SK-N-SH (cell line): Measurements from ENCODE around the gene FBXO21. TPM values are rescaled to one million over a fixed set of nuclear protein-coding genes. Genes with fewer than 3 reads are reported as not detected.

Experiments used
- CTCF ChIA-PET: fragments of 300-600, 350-600 bp; formaldehyde crosslinking; extraction: SDS; loops from one replicate; lab custom pipeline; 2021; lab: Yijun Ruan, JAX
- POLR2A ChIA-PET: fragments of 350-600 bp; sonication (Branson Sonifier 250); formaldehyde crosslinking; extraction: SDS; loops from one replicate; lab custom pipeline; 2020; ENCODE audit warnings: antibody characterized with exemption, inconsistent platforms; lab: Yijun Ruan, JAX
- DNase-seq: peaks from one replicate; pipeline ENCODE4 v3.0.0; 2012
- H2AFZ ChIP-seq: fragments of 200-600 bp; sonication (generic); 2 replicates; pipeline ENCODE4 v1.8.1; 2016; ENCODE audit warnings: antibody characterized with exemption, mild to moderate bottlenecking, low read depth
- H3F3A ChIP-seq: fragments of 200-600 bp; sonication (generic); replicated peaks from 2 replicates; pipeline ENCODE3; 2016; ENCODE audit warnings: antibody characterized with exemption, mild to moderate bottlenecking; ENCODE audit not compliant: insufficient read depth
- H3K27ac ChIP-seq, 2 experiments: fragments of 200-500 bp in 1 of 2; fragments of 200-600 bp in 1 of 2; sonication (Bioruptor generic) in 1 of 2; sonication (generic), shearing (Covaris generic) in 1 of 2; 2 replicates each; pipeline versions ENCODE4 v1.5.1 to v1.6.1; 2014 to 2016; ENCODE audit warnings: low read depth in 2 of 2, inconsistent platforms in 1 of 2, low read length in 1 of 2, mild to moderate bottlenecking in 1 of 2, mixed read lengths in 1 of 2
- H3K27me3 ChIP-seq: fragments of 200-600 bp; sonication (generic), shearing (Covaris generic); 2 replicates; pipeline ENCODE4 v1.6.1; 2016; ENCODE audit warnings: mixed run types; ENCODE audit not compliant: insufficient read depth
- H3K36me3 ChIP-seq, 2 experiments: fragments of 200-500 bp in 1 of 2; fragments of 200-600 bp in 1 of 2; sonication (Bioruptor generic) in 1 of 2; sonication (generic) in 1 of 2; replicated peaks in 1 of 2; 2 replicates each; pipeline versions ENCODE3 to v1.5.1; 2014 to 2016; ENCODE audit warnings: low read length in 1 of 2, mild to moderate bottlenecking in 1 of 2; ENCODE audit not compliant: insufficient read depth in 2 of 2, control insufficient read depth in 1 of 2
- H3K4me1 ChIP-seq, 2 experiments: fragments of 200-500 bp in 1 of 2; fragments of 200-600 bp in 1 of 2; sonication (Bioruptor generic) in 1 of 2; sonication (generic), shearing (Covaris generic) in 1 of 2; 2 replicates each; pipeline versions ENCODE4 v1.5.1 to v1.6.1; 2014 to 2016; ENCODE audit warnings: low read depth in 1 of 2, low read length in 1 of 2, mixed run types in 1 of 2; ENCODE audit not compliant: insufficient read depth in 2 of 2, control insufficient read depth in 1 of 2
- H3K4me2 ChIP-seq: fragments of 200-600 bp; sonication (generic), shearing (Covaris generic); 2 replicates; pipeline ENCODE4 v1.6.1; 2017; ENCODE audit warnings: mixed run types
- H3K4me3 ChIP-seq, 2 experiments: fragments of 200-500 bp in 1 of 2; fragments of 200-600 bp in 1 of 2; sonication (Bioruptor generic) in 1 of 2; sonication (generic), shearing (Covaris generic) in 1 of 2; 2 replicates each; pipeline versions ENCODE4 v1.5.1 to v1.8.1; 2014 to 2016; ENCODE audit warnings: low read depth in 2 of 2, inconsistent platforms in 1 of 2, low read length in 1 of 2, mild to moderate bottlenecking in 1 of 2, mixed read lengths in 1 of 2, moderate library complexity in 1 of 2
- H3K79me2 ChIP-seq: fragments of 200-600 bp; sonication (generic); 2 replicates; pipeline ENCODE4 v1.8.1; 2017; ENCODE audit warnings: mild to moderate bottlenecking; ENCODE audit not compliant: insufficient read depth
- H3K9ac ChIP-seq: fragments of 200-600 bp; sonication (generic); 2 replicates; pipeline ENCODE4 v1.6.1; 2017; ENCODE audit warnings: mixed run types
- H3K9me2 ChIP-seq: fragments of 200-600 bp; sonication (generic); 2 replicates; pipeline ENCODE4 v1.6.1; 2017; ENCODE audit warnings: mixed run types
- H3K9me3 ChIP-seq: fragments of 200-600 bp; sonication (generic); 2 replicates; pipeline ENCODE4 v1.6.1; 2017; ENCODE audit warnings: mixed run types, mild to moderate bottlenecking, moderate library complexity
- H4K20me1 ChIP-seq: fragments of 200-600 bp; sonication (generic); 2 replicates; pipeline ENCODE4 v1.6.1; 2017; ENCODE audit warnings: mild to moderate bottlenecking, mixed run types; ENCODE audit not compliant: insufficient read depth
- EP300 ChIP-seq, 2 experiments: IDR thresholded peaks; 2 replicates each; pipeline versions ENCODE4 v1.4.0 to v1.6.1; 2012; ENCODE audit warnings: borderline replicate concordance in 1 of 2, low read depth in 1 of 2, low read length in 1 of 2
- FOXM1 ChIP-seq: IDR thresholded peaks from 2 replicates; pipeline ENCODE4 v1.4.0; 2012; ENCODE audit warnings: low read depth, mild to moderate bottlenecking
- MXI1 ChIP-seq: IDR thresholded peaks from 2 replicates; pipeline ENCODE4 v1.6.1; 2012; ENCODE audit warnings: mild to moderate bottlenecking, low read depth, low read length, improper control_type of control experiment
- NFIC ChIP-seq: IDR thresholded peaks from 2 replicates; pipeline ENCODE4 v1.4.0; 2012; ENCODE audit warnings: borderline replicate concordance
- POLR2AphosphoS5 ChIP-seq: IDR thresholded peaks from 2 replicates; pipeline ENCODE4 v1.6.1; 2012; ENCODE audit warnings: low read depth, low read length
- RCOR1 ChIP-seq: fragments of 150-350 bp; IDR thresholded peaks from 2 replicates; pipeline ENCODE4 v1.6.1; 2017; ENCODE audit warnings: antibody characterized with exemption, low read length
- SIN3A ChIP-seq: IDR thresholded peaks from 2 replicates; pipeline ENCODE4 v1.6.1; 2012; ENCODE audit warnings: low read depth, mild to moderate bottlenecking, low read length, moderate library complexity, borderline replicate concordance
- TAF1 ChIP-seq: IDR thresholded peaks from 2 replicates; pipeline ENCODE4 v1.6.1; 2012; ENCODE audit warnings: low read depth, mild to moderate bottlenecking, low read length, moderate library complexity, borderline replicate concordance
- WGBS: methylation state at CpG from one replicate; pipeline ENCODE4 v1.1.6; 2017; ENCODE audit warnings: low lambda C conversion rate; 5-methylcytosine and 5-hydroxymethylcytosine counted together
- polyA plus RNA-seq, 3 experiments: library from polyadenylated mRNA; depleted of rRNA; stranded (reverse); fragments of >200 nt; gene quantifications; 2 replicates each; pipeline ENCODE4 v1.2.3, GENCODE V29; 2012
- TF ChIP-seq, protein P1 (sequence below): IDR thresholded peaks from 2 replicates; pipeline ENCODE4 v1.6.1; 2012; ENCODE audit warnings: mild to moderate bottlenecking, low read depth, low read length, moderate library complexity
- TF ChIP-seq, protein P2 (sequence below): fragments of 200-600 bp; sonication (generic); IDR thresholded peaks from 2 replicates; pipeline ENCODE4 v1.6.1; 2017; ENCODE audit warnings: antibody characterized with exemption, mild to moderate bottlenecking, moderate library complexity

The FBXO21 gene
- polyA plus RNA-seq, 1 of the 3 experiments (the other 2 are of a cell fraction), result 44.2 TPM

DNA sequence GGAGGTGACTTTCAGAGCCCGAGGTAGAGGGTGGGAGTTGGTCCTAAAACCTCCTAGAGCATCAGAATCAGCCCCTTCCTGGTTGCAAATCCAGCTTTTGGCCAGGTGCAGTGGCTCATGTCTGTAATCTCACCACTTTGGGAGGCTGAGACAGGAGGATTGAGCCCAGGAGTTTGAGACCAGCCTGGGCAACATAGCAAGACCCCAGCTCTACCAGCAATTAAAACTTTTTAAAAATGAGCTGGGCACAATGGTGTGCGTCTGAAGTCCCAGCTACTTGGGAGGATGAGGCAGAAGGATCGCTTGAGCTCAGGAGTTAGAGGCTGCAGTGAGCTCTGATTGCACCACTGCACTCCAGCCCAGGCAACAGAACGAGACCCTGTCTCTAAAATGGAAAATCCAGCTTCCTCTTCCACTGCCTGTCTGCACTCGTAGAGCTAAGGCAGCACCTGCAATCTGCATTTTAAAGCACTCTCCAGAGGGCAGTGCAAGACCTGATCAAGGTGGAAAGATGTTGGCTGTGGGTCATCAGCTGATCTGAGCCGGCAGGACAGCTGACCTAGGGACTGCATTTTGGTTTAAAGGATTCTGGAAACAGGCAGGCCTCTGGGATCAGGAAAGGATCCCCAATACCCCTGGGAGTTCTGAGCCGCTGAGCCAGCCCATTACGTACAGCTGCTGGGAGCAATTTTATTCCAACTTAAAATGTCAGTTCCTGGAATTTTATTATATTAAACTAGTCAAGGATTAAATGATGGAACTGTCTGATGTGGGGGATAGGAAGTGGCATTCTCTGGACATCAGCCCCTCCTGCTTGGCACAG lies 89.2 kb downstream of the FBXO21 start:
- no peaks in the 10 kb centered on the region for H3K9me2 ChIP-seq
- H3K9ac ChIP-seq, result no peak overlapping the region
- H3K27ac ChIP-seq, result no peak overlapping the region
- POLR2A ChIA-PET, result no interaction called here
- no peak for TF ChIP-seq FOXM1
- no peak for TF ChIP-seq POLR2AphosphoS5
- TF ChIP-seq, all 33 proteins: peak for 0
- Histone ChIP-seq H3F3A (no peaks in the 10 kb centered on the region), H3K9me3 (no peaks in the 10 kb centered on the region), H3K4me3 (no peak overlapping the region), H3K4me1 (peaks cover 5 to 10% of the 10 kb centered on the region in 2 experiments; a peak in 2 of 4 replicates), H4K20me1 (no peaks in the 10 kb centered on the region), H3K79me2 (no peaks in the 10 kb centered on the region), H3K36me3 (no peaks in the 10 kb centered on the region), H3K4me2 (no peak overlapping the region), H3K27me3 (peaks cover 49% of the 10 kb centered on the region), H2AFZ (no peak overlapping the region)
- WGBS, result 50% methylated on average over 7 of the region's 8 CpGs
- CTCF ChIA-PET, result interaction anchor here (1.1 to 1.6 kb wide), 3 partner anchors 18 to 33 kb away, joined by 3 to 9 read pairs (median 4); no protein-coding TSS in a partner anchor
- DNase-seq, result no peak

DNA sequence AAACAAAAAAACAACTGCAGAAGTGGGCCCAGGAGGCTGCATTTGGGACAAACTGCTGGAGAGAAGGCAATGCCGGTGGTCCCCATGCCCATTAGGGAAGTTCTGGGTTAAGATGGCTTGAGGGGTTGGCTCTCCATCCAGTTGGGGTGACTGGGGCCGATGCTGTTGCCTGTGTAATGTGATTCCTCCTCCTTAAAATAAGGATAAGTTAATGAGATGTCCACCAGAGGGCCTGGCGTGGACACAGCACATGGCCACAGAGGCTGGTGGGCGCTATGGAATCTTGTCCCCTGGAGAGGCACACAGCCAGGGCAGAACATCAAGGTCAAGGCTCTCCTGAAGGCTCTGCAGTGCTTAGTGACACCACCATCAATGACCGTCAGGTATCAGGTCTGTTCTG lies 90.0 kb downstream of the FBXO21 start:
- no peaks in the 10 kb centered on the region for H4K20me1 ChIP-seq
- ChIA-PET POLR2A (no interaction called here), CTCF (interaction anchor here (0.9 to 1.6 kb wide), 5 partner anchors 19 to 67 kb away, joined by 3 to 9 read pairs (median 3); no protein-coding TSS in a partner anchor)
- peak; percentile 71 for DNase-seq
- H3K4me3 ChIP-seq, result no peak overlapping the region
- H3K4me1 ChIP-seq, result peaks cover 5 to 10% of the 10 kb centered on the region in 2 experiments; a peak in 2 of 4 replicates
- no peak overlapping the region for H3K4me2 ChIP-seq
- H3K27me3 ChIP-seq, result peaks cover 55% of the 10 kb centered on the region
- no peak overlapping the region for H3K27ac ChIP-seq
- no peaks in the 10 kb centered on the region for H3K36me3 ChIP-seq
- no peaks in the 10 kb centered on the region for H3K9me3 ChIP-seq
- no peak overlapping the region for H3K9ac ChIP-seq
- H3K79me2 ChIP-seq, result no peaks in the 10 kb centered on the region
- H3F3A ChIP-seq, result no peaks in the 10 kb centered on the region
- TF ChIP-seq RCOR1 (no peak), NFIC (no peak), TAF1 (no peak), MXI1 (no peak), EP300 (IDR thresholded peaks at IDR 0.05; ENCODE audit: borderline replicate concordance in 1 of 2, low read depth in 1 of 2, low read length in 1 of 2) (no peak), SIN3A (no peak)
- TF ChIP-seq, protein P1, sequence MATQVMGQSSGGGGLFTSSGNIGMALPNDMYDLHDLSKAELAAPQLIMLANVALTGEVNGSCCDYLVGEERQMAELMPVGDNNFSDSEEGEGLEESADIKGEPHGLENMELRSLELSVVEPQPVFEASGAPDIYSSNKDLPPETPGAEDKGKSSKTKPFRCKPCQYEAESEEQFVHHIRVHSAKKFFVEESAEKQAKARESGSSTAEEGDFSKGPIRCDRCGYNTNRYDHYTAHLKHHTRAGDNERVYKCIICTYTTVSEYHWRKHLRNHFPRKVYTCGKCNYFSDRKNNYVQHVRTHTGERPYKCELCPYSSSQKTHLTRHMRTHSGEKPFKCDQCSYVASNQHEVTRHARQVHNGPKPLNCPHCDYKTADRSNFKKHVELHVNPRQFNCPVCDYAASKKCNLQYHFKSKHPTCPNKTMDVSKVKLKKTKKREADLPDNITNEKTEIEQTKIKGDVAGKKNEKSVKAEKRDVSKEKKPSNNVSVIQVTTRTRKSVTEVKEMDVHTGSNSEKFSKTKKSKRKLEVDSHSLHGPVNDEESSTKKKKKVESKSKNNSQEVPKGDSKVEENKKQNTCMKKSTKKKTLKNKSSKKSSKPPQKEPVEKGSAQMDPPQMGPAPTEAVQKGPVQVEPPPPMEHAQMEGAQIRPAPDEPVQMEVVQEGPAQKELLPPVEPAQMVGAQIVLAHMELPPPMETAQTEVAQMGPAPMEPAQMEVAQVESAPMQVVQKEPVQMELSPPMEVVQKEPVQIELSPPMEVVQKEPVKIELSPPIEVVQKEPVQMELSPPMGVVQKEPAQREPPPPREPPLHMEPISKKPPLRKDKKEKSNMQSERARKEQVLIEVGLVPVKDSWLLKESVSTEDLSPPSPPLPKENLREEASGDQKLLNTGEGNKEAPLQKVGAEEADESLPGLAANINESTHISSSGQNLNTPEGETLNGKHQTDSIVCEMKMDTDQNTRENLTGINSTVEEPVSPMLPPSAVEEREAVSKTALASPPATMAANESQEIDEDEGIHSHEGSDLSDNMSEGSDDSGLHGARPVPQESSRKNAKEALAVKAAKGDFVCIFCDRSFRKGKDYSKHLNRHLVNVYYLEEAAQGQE, result no peak
- TF ChIP-seq, protein P2, sequence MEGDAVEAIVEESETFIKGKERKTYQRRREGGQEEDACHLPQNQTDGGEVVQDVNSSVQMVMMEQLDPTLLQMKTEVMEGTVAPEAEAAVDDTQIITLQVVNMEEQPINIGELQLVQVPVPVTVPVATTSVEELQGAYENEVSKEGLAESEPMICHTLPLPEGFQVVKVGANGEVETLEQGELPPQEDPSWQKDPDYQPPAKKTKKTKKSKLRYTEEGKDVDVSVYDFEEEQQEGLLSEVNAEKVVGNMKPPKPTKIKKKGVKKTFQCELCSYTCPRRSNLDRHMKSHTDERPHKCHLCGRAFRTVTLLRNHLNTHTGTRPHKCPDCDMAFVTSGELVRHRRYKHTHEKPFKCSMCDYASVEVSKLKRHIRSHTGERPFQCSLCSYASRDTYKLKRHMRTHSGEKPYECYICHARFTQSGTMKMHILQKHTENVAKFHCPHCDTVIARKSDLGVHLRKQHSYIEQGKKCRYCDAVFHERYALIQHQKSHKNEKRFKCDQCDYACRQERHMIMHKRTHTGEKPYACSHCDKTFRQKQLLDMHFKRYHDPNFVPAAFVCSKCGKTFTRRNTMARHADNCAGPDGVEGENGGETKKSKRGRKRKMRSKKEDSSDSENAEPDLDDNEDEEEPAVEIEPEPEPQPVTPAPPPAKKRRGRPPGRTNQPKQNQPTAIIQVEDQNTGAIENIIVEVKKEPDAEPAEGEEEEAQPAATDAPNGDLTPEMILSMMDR, result peak; percentile 51
- no peaks in the 10 kb centered on the region for H3K9me2 ChIP-seq
- no peak overlapping the region for H2AFZ ChIP-seq
- 56% methylated on average over 3 of the region's 5 CpGs for WGBS
